Measurements from ENCODE around the gene PKNOX2.

PKNOX2 gene, protein sequence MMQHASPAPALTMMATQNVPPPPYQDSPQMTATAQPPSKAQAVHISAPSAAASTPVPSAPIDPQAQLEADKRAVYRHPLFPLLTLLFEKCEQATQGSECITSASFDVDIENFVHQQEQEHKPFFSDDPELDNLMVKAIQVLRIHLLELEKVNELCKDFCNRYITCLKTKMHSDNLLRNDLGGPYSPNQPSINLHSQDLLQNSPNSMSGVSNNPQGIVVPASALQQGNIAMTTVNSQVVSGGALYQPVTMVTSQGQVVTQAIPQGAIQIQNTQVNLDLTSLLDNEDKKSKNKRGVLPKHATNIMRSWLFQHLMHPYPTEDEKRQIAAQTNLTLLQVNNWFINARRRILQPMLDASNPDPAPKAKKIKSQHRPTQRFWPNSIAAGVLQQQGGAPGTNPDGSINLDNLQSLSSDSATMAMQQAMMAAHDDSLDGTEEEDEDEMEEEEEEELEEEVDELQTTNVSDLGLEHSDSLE

DNA sequence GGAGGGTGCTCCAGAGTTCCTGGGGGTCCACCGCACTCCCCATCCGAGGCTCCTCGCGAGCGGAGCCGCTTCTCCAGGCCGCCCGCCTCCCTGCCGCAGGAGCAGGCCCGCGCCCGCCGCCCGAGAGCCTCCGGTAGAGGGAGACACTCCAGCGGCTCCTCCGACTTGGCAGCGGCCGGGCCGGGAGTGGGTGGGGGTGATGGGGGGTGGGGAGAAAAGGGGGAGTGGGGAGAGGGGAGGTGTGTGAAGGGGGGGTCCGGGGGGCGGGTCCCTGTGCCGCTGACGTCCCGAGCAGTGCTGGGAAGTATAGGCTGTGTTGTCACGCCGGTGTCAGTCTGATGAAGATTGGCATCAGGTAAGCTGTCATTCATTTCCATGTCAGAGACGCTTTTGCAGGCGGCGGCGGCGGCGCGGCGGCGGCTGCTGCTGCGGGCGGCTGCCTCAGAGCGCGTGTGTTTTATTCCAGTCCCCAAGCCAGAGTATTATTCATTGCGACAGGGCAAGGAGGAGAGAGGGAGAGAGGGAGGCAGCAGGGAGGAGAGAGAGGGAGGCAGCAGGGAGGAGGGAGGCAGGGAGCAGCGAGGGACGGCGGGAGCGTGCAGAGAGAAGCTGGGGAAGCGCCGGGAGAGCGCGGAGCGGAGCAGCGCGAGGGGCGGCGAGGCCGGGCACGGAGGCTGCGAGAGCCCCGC, at the start of gene PKNOX2:
PKNOX2 (plus strand) TSS at position 330 of the 689 bp plus-strand sequence. CDS start 186,555 bp downstream, outside the sequence.
- peak; percentile 49 to 71 for DNase-seq (ENCODE audit: low read depth in 2 of 2)

DNA sequence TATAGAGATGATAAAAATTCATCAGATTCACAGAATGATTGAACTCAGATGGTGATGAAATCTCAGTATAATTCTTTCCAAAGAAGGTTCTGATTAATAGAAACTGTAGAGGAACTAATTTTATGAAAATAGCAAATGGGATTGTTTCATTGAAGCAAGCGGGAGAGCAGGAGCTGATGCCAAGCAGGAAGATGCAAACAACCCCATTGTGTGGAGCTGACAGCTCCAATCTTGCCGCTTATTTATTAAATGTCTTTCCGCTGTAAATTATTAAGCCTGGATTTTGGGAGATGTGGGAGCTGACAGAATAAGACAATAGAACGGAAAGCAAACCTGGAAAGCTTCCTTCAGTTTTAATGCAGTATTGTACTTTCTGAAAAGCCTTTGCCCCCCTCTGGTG, 47.1 kb upstream of the PKNOX2 start:
- no peak for DNase-seq (ENCODE audit: low read depth in 2 of 2)

DNA sequence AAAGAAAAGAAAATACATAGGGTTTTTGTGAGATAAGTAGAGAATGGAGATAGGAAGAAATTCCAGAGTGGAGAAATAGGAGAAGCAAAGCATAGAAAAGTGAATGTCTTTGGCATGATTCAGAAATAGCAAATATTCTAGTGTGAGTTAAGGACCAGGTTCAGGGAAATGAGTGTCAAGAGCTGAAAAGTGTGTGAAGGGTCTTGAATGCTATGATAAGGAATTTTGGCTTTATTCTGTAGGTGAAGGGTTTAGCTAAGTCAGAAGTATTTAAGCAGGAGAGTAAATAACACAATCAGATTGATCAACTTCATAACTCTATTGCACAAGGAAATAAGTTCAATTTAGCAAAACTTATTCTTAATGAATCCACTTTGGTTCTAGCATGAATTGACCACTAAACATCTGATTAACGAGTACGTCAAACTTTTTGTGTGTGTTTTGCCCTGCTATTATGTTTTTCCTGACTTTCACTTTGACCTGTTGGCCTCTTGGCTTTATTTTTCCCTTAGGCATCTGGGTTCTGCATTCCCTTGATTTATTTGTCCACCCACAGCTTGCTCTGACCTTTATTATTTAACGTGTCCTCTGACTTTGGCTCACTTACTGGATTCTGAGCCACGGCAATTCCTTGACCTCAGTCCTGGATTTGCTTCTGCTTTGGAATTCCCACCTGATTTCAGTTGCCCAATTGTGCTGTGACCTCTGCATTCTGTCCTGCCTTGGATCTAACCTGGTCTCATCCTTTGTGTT, 41.2 kb upstream of the PKNOX2 start:
- DNase-seq (ENCODE audit: low read depth in 2 of 2): no peak

DNA sequence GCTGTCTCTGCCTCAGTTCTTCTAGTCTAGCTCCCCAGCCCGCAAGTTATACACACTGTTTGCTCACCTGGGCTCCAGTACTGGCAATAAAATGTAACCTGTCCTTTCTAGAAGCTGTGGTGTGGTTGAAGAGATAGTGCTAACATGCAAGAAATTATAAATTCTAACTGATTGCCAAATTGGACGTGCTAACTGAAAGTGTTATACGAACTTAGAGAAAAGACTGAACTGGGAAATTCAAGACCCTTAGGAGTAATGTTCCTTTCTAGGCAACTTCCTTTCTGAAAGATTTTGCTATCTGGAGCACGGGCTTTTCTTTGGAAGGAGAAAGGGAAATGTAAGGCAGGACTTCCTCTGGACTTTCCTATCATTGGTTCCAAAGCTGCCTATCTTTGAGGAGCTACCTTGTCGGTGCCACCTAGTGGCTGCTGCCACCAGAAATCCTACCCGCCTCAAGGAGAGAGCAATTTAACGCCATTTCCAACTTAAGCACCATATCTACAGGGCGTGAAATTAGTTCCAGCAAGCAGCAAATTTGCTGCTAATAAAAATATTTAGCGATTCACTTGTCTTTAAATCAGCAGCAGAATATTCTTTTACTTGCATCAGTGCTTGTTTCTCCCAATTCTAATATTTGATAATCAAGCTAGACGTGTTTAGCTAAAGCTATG, 40.5 kb upstream of the PKNOX2 start:
- DNase-seq (ENCODE audit: low read depth in 2 of 2): peak in 1 of 2 donors; percentile 11

DNA sequence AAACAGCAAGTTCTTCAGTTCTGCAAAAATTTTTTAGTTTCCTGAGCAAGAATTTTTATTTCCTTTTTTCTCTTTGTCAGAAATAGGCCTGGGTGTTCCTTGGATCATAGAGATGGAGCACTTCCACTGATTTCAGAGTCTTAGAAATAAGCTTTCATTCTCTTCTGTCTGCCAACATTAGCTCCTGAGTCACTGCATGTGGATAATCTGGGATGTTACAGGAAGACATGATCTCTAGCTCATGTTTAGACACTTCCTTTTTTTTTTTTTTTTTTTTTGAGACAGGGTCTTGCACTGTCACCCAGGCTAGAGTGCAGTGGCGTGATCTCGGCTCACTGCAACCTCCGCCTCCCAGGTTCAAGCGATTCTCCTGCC, 39.9 kb upstream of the PKNOX2 start:
- DNase-seq (ENCODE audit: low read depth in 2 of 2): no peak

DNA sequence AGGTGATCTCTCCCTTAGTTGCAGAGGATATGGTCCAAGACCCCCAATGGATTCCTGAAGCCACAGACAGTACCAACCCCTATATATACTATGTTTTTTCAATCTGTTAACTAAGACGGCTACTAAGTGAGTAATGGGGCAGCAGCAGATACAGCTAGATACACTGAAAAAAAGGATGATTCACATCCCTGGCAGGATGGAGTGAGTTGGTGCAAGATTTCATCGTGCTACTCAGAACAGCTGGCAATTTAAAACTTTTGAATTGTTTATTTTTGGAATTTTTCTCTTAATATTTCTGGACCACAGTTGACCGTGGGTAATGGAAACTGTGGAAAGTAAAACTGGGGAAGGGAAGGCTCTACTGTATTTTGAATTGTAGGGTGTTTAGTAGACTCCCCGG, 36.1 kb upstream of the PKNOX2 start:
- no peak for DNase-seq (ENCODE audit: low read depth in 2 of 2)

DNA sequence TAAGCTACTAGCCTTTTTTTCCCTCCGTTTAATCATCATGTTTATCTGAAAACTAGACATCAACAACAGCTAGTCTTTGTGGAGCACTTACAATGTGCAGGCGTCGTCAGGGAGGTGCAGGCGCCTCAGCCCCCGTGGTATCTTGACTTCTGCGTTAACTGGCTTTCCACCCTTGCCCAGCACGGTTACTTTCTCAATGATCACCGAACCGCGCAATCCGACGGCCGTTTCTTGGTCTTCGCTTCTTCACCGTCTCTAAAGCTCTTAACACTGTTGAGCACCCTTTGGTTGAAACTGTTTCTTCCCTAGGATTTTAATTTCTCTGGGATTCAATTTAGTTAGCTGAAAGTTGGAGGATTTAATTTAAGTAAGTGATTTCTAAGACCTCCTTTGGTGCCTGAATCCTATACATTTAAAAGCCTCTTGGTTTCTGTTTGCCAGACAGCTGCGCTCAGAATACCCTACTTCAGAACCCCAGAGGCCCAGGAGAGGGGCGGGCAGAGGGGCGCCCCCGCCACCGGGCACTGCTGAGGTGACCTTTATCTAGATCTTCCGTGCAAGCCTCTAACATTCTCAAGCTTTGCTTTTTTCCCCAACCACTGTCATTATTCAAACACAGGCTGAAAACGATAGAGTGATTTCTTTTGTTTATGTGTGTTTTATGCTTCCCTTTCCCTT, 35.1 kb upstream of the PKNOX2 start:
- DNase-seq (ENCODE audit: low read depth in 2 of 2): no peak

DNA sequence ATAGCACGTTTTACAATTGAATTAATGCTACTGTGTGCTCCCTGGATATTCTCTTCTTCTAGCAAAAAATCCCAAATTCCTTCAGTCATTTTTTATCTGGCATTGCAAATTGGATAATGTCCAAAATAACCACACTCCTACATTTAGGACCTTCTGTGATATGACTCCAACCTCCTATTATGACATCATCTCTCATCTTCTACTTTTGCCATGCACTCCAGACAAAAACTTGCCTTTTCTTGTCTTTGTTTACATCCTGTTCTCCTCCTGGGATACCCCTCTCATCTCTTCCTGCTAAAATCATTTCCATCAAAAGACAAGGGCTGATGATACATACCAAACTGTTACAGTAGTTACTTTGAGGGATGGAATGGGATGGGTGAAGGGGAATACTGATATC, 32.5 kb upstream of the PKNOX2 start:
- DNase-seq (ENCODE audit: low read depth in 2 of 2): no peak

DNA sequence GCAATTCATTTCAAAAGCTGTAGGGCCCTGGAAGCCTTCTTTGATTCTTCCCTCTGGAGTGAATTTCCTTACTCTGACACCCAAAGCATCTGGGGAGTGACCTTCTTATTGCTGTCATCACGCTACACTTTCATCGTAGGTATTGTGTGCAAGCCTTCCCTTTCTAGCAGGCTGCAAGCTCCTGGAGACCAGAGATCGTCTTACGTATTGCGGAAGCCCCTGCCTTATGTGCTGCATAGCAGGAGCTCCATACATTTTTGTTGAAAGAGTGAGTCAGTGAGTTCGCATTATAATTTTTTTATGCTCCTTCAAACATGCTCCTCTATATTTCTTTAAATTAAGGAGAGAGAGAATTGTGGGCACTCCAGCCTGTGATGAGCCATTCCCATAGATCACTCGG, 32.0 kb upstream of the PKNOX2 start:
- DNase-seq (ENCODE audit: low read depth in 2 of 2): no peak

DNA sequence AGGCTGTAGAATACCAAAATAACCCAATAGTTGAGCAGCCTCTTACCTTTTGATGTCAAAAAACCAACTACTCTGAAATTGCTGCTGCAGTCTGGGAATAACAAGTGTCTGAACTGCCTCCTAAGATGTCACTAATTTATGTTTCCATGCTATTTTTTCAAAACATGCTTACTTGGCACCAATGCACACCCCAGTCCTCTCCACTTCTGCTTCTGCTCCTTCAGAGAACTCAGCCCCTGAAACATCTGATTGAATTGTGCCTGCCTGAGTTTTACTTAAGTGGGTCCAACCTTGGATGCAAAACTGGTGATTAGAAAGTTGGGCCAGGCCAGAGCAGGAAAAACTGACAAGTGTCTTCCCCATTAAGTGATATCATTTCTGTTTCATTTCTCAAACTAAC, 28.6 kb upstream of the PKNOX2 start:
- no peak for DNase-seq (ENCODE audit: low read depth in 2 of 2)

DNA sequence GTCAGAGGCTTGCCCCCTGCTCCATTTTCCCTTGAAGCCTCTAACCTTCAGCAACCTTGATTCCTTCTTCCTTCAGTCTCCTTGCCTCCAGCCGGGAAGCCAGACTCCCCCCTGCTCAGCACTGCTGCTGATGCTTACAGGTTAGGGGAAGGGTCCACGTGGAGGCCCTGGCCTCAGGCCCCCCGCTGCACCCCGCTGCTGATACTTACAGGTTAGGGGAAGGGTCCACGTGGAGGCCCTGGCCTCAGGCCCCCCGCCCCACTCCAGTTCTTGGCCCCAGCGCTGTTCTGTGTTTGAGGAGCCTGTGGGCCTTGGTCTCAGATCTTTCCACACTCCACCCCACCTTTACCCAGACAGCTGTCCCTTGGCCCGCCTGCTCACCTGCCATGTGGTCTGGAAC, 25.6 kb upstream of the PKNOX2 start:
- no peak for DNase-seq (ENCODE audit: low read depth in 2 of 2)

DNA sequence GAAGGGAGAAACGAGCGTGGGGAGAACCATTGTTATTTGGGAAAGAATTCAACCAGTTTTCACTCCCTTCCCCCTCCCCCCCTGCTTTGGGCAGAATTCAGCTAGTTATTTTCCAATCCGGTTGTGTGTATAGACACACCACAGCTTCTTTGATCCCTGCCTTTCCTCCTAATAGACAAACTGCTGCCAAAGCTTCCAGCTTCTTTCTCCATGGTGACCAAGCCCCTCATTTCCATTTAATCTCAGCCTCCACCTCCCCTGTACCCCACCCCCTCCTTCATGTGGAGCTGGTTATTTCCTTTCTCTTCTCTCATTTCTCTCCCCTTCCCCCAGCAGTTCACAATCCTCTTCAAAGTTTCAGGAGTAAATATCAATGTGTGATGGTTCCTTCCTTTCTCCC, 24.8 kb upstream of the PKNOX2 start:
- no peak for DNase-seq (ENCODE audit: low read depth in 2 of 2)

DNA sequence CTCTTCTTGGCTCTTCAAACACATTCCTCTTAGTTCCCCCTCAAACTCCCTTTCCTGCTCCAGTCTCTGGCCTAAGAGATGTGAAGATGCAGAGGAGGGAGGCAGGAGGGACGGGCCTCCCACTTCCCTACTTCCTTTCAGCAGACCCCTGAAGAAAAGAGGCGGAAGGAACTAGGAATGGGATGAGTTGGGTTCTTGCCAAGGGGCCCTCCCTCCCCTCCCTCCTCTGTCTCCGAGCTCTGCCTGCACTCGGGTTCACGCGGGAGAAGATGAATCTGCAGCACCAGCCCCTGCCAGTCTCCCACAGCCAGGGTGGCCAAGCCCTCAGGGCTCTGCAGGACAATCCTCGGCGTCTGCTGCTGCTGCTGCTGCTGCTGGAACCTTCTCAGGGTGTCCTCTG, 24.3 kb upstream of the PKNOX2 start:
- no peak for DNase-seq (ENCODE audit: low read depth in 2 of 2)

DNA sequence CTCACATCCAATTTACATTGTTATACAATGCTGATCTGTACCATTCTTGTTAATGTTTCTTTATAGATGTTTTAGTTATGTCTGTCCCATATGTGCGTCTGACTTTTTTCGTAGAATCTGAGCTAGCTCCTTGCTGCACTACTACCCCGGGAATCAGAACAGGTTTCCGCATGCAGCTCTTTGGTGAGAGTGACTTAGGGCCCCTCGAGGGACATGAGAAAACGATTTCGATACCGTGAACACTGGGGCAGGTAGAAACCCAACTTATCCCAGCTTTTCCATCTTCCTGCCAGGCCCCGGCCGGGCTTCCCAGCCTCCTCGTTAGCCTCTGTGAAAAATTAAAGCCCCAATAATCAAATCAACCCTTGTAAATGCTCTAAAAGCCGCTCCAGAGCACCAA, 23.4 kb upstream of the PKNOX2 start:
- DNase-seq (ENCODE audit: low read depth in 2 of 2): no peak

DNA sequence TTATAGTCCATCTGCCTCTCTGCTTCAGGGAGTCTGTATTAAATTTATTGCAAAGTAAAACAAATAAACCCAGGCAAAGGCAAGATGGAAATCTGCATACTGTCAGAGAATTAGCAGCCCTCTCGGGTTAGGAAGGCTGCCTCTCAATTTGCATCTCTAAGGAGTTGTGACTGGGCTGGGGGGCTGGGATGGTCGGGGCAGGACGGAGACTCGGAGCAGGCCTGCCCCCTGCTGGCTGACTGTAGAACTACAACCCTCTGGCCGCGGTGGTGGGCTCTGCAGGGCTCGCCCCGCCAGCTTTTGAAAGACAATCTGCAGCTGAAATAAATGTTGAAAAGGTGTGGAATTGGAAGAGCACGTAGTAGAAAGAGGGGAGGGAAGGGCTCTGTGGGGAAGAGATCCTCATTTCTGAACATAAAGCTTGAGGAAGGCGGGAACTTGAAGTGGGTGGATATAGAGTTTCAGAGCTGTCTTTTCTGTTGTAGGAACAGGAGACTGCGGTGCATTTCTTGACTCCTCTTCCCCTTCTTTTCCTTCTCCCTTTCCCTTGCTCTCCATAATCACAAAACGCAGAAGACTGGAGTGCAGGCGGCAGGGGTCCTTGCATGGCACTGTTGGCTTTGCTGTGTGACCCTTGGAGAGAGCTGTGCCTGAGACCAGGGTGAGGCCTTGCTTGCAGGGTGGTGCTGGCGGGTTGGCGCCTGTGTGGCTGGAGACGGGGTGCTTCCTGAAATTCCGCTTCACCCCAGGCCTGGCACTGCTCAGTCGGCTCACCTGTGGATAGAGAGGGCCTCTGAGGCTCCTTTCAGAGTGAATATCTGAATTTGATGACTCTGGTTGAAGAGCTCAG, 22.6 kb upstream of the PKNOX2 start:
- DNase-seq (ENCODE audit: low read depth in 2 of 2): peak; percentile 38 to 55

DNA sequence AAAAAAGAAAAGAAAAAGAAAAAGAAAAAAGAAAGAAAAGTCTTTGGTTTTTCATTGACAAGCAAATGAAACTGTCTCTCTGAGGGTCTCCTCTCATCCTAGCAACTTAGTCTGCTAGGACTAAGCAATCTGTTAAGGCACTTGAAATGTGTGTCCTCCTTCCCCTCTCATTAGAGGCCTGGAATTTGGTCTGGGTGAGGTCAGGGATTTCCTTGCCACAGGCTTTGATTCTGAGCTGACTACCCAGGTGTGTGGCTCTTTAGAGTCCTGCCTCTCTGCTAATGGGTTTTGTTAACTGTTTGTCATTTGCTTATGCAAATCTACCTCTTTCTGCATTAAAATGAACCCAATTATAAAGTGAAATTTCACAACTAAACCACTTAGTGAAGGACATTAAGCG, 18.3 kb upstream of the PKNOX2 start:
- DNase-seq (ENCODE audit: low read depth in 2 of 2): no peak

DNA sequence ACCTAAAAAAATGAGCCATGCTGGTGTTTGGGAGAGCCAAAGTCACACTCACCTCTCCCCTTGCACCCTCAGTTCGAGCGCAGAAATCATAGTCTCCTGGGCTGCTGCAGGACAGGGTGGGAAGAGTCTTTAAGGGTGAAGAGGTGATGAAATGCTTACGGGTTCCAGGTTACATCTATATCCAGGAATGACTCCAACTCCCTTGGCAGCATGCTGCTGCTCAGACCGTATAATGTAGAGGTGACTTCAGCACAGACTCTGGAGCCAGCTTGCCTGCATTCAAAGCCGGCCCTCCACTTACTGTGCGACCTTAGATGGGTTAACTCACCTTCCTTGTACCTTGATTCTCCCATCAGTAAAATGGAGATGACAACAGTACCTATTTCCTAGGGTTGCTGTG, 17.3 kb upstream of the PKNOX2 start:
- no peak for DNase-seq (ENCODE audit: low read depth in 2 of 2)

DNA sequence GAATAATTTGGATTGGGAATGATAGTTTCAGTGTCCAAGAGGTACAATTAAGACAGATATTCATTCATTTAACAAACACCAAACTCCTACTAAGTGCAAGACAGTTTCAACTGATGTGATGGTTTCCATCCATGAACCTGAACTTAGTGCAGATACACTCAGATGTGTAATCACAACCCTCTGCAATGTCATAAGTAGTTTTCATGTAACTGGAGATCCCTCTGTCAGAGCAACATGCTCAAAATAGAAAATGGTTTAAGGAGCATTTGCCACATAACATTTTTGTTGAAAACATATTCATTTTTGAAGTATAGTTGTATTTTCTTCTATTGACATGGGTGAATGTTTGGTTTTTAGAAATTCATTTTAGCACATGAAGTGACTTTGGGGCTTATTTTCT, 16.5 kb upstream of the PKNOX2 start:
- DNase-seq (ENCODE audit: low read depth in 2 of 2): no peak

DNA sequence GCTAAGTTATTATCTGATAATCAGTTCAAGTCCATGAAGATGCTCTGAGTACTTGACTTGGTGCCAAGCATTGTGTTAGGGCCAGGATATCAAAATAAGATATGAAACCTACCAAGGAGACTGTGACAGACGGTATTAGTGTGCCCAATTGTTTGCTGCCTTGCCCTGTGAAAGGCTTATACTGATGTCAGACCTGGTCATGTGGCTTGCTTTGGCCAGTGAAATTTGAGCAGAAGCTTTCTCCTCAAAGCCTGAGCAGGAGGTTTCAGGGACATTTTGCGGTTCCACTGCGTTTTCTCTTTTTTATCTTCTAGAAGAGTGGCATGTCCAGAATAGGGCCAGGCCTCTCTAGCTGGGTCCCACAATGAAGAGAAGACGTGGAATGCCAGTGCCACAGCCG, 15.8 kb upstream of the PKNOX2 start:
- DNase-seq (ENCODE audit: low read depth in 2 of 2): no peak

DNA sequence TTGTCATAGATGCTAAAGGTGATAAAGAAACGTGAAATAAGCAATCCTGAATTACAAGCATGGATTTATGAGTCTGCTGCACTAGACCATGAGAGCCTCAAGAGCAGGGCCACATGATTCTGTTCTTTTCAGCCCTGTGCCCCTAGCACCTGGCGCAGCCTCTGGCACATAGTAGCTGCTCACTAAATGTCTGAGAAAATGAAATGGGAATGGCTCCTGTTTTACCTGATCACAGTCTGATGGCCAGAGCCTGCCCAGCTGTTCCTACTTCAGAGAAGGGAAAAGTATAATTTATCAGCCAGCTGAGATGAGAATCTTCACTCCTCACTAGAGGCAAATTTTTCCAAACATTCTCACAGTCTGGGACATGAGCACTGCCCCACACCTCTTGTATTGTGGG, 10.7 kb upstream of the PKNOX2 start:
- no peak for DNase-seq (ENCODE audit: low read depth in 2 of 2)

All from stimulated activated CD8-positive, alpha-beta memory T cell treated with anti-CD3 and anti-CD28 coated beads, Interleukin-2, amount 100 ng/mL, for 48 hours (primary cell).